Spleen (tissue), 7 donors: ENCODE measurements around the gene NT5C.

Experiments used
- CTCF ChIP-seq, 11 experiments: fragments of 200-600 bp in 7 of 11; fragments of 450-650 bp in 4 of 11; sonication (generic) in 4 of 11; IDR thresholded peaks in 8 of 11; conservative IDR thresholded peaks in 3 of 11; 1 replicate in 7 of 11; 2 replicates in 4 of 11; pipeline versions ENCODE4 v1.4.0 to v1.8.0; 2016 to 2021; ENCODE audit warnings: antibody characterized with exemption in 11 of 11, inconsistent platforms in 4 of 11, mild to moderate bottlenecking in 1 of 11
- POLR2A ChIP-seq, 3 donors: fragments of 450-650 bp; IDR thresholded peaks; one replicate each; pipeline ENCODE4 v1.5.1; 2017; ENCODE audit warnings: antibody characterized with exemption in 3 of 3, mild to moderate bottlenecking in 1 of 3
- POLR2AphosphoS5 ChIP-seq, 3 donors: sonication (generic); formaldehyde crosslinking; IDR thresholded peaks; one replicate each; pipeline ENCODE4 v1.5.1; 2017; ENCODE audit warnings: antibody characterized with exemption in 3 of 3
- donor health status: DM: no; HTN: no; CAD: no; lungs with moderate emphysema.
- donor health status: DM: no; HTN: no; CAD: no.
- donor health status: DM: no; HTN: no; CAD: no.

- TF ChIP-seq CTCF (IDR thresholded peaks at IDR 0.05 in 8 of 11, conservative IDR thresholded peaks at IDR 0.05 in 3 of 11) (no peak), POLR2A (IDR thresholded peaks at IDR 0.05) (no peak), POLR2AphosphoS5 (IDR thresholded peaks at IDR 0.05) (no peak)
Measured at GRCh38 chr17:75144816-75145512, 13.4 kb upstream of the NT5C start.
